HUDEP-2 (cell line): ENCODE measurements around the gene PDZRN3.

Source experiments
- DNase-seq, 76 experiments: peaks; one replicate each; lab custom pipeline; 2025; ENCODE audit not compliant: unreplicated experiment in 76 of 76; lab: John Stamatoyannopoulos, UW

PDZRN3 gene

GRCh38 chr3:73498764-73499622, 125.7 kb downstream of the PDZRN3 start:
- no peak for DNase-seq

DNA sequence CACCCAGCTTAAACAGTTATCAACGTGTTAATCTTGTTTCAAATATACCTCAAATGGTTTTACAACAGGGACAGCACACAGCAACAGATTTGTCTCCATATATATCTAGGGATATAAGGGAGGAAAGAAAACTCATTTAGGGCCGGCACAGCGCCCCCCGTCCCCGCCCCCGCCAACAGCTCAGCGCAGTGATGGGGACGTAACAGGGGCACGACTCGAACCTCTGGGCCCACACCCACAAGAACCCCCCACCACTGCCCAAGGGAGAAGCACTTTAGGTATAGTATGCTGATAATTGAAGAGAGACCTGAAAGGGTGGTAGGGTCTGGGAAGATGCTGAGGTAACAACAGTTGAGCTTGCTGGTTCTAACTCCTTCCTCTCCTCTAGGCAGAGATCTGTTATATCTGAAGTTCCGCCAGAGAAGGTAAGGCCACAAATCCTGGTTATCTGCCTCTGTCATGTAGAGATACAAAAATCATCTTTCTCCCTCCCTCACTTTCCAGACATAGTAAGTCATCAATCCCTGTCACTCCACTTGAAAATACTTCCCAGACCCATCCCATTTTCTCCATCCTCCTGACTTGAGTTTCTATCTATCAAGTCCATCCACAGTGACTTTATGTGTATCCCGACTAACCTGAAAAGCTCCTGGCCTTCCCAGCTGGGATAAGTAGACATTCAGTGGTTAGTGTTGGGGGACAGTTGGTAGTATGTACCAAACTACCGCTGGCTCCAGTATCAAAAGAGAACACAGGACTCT, 126.9 kb downstream of the PDZRN3 start:
- DNase-seq: no peak

DNA sequence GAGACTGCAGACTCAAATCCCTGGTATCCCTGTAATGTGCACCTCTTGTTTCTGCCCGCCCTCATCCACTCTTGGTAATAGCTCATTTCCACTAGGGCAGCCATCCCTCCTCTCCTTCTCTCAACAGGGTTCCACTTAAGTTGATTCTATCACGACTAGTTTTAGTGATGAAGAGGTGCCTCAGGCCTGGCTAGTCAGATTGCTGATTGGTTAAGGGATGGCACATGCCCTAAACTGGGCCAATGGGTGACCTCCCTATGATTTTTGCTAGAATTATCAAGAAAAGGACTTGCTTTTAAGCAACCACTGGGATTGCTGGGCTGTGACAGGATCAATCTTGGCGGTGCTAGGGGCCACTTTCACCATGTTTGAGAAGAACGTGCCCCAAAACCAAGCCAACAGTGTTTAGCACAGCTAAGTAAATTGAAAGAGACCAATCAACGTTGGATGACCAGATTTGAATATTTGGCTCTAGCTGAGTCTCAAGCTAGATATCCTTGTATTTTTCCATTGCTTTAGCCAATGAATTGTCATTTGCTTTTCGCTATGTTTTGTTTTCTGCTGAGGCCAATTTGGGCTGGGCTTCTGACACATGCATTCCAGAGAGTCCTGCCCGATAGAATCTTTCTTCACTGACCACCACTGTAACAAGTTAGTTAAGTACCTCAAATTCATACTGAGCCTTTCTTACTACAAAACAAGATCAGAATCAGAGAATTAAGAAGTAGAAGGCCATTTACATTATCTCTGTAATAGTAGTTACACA, 131.0 kb downstream of the PDZRN3 start:
- DNase-seq: no peak

GRCh38 chr3:73492186-73492585, 132.6 kb downstream of the PDZRN3 start:
- DNase-seq: no peak

GRCh38 chr3:73491287-73491662, 133.5 kb downstream of the PDZRN3 start:
- no peak for DNase-seq

DNA sequence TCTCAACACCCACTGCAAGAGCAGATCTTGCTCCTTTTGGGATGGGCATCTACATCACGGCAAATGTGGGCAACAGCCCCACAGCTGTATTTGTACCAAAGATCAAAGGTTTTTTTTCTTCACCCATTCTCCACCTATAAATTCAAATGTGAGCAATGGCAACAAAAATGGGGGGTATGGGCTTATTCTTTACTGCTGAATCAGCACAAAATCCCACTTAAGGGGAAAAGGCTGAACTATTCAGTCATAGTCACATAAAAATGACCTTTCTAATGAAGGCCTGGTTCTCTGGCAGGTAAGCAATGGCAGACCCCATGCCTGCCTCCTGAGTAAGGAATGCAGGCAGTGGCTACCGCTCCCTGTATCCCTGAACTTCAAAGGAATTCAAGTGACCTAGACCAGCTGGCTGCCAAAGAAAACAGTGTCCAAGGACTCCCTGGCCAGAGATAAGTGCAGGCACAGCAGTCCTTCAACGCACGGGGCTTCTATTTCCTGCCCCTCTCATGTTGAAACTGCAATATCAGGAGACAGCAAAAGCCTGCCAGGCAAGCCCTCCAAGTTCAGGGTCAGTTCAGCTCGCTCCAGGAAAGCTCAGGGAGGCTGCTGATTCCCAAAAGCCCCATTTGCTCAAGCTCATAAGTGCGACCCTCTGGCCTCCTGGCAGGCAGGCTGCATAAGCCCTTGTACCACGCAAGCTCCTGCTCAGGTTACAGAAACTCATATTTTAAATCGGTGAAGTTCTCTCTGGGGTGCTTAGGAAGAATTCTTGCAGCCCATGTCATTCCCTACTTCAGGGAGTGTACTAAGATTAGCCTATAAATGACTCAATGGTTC, 134.1 kb downstream of the PDZRN3 start:
- DNase-seq: no peak

GRCh38 chr3:73485877-73486330, 138.8 kb downstream of the PDZRN3 start:
- DNase-seq: no peak

DNA sequence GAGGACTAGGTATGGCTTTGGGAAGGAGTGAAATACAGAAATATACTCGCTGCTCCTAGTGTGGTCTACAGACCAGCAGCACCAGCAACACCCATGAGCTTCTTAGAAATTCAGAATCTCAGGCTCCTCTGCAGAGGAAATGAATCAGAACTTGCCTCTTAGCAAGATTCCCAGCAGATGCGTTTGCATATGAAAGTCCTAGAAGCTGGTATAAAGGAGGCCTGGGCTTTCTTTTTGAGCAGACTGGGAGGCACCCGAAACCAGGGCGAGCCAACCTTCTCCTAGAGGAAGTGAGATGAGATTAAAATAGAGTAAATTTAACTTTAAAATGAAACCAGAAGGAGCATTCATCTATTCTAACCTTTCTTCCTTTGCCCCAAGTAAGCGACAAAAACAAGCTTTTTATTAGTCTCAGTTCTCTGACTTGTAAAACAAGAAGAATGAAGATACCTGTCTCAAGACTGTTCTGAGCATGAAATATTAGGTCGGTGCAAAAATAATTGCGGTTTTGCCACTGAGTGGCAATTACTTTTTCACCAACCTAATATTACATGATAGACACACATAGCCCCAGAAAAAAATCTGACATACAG, 140.0 kb downstream of the PDZRN3 start:
- DNase-seq: no peak

DNA sequence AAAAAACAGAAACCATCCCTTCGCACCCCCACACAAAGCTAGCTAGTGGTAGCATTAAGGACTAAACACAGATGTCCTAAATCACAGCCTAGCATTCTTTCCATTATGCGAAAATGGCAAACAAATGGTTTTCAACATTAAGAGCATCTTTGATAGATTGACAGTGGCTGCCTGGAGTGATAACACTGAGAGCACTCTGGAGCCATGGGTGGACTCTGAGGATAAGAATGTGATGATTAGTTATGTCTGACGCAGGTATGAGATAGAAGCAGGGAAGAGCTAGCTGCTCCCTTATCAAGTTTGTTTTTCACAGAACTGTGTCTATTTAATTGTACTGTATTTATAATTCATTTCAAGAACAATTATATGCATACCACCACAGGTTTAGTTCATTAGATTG, 142.9 kb downstream of the PDZRN3 start:
- DNase-seq: no peak

DNA sequence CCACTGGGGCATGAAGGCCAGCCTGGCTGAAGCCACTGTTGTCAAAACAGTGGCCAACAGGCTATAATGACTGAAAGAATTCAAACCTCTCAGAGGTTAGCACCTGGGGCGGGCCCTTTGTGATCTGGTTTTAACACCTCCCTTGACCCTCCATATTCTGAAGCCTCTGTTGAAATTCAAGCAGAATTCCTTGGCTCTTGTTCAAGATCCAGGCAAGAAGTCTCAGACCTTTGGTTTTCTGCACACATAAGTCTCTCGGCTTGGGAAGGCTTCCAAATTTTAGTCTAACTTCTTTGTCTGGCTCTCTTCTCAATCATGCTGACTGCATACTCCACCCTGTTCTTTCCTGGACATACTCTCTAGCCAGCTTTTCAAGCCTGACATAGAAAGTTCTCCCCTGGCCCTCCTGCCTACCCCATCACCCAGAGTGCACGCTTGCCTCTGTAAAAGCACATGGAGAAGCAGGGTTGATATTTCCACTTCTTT, 144.5 kb downstream of the PDZRN3 start:
- no peak for DNase-seq

- no peak for DNase-seq
Observed at GRCh38 chr3:73479325-73479724, 145.4 kb downstream of the PDZRN3 start.

GRCh38 chr3:73478858-73479257, 145.9 kb downstream of the PDZRN3 start:
- DNase-seq: no peak

- no peak for DNase-seq
Observed at GRCh38 chr3:73475717-73476116, 149.0 kb downstream of the PDZRN3 start.

DNA sequence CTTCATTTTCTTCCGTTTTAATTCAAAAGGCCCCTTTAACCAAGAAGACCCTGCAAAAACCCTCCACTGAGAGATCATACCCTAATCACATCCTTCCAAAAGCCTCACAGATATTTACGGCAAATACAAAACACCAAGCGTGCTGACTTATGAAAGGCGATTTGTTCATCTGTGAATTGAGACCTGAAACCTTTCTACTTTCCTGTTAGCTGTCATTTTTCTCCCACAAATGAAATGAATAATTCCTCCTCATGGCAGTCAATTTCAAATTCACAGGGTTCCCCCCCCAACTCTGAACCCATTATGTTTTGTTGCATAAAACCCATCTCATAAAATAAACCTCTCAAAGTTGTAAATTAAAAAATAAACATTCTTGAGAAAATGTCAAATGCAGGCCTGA, 149.6 kb downstream of the PDZRN3 start:
- no peak for DNase-seq

GRCh38 chr3:73474619-73475018, 150.1 kb downstream of the PDZRN3 start:
- no peak for DNase-seq

DNA sequence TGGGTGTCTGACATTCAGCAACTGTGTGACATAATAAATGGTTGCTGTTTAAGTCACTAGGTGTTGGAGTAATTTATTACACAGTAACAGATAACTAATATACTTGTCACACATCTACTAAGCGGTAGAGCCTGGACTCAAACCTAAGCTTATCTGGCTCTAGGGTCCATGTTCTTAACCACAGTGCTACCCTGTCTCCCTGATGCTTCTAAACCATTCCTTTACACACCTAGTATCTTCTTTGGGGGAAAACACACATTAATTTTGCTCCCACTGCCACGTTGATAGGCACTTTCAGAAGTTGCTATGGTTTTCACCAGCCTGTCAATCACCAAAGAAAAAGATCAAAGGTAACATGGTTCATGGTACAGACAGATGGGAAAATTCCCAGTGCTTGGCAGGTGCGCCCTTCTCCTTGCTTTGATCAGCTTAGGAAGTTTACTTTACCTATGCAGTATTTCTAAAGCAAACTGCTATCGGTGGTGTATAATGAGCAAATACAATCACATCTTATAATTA, 150.8 kb downstream of the PDZRN3 start:
- no peak for DNase-seq

GRCh38 chr3:73473181-73473897, 151.4 kb downstream of the PDZRN3 start:
- no peak for DNase-seq

GRCh38 chr3:73471986-73472787, 152.6 kb downstream of the PDZRN3 start:
- no peak for DNase-seq
